Ammon's horn (tissue), 1 donor: Measurements from ENCODE around the gene PDZD7.

ENCODE experiments used
- DNase-seq: peaks from one replicate; pipeline ENCODE4 v3.0.0-alpha.2; 2016; ENCODE audit warnings: low spot score

Gene PDZD7

DNA sequence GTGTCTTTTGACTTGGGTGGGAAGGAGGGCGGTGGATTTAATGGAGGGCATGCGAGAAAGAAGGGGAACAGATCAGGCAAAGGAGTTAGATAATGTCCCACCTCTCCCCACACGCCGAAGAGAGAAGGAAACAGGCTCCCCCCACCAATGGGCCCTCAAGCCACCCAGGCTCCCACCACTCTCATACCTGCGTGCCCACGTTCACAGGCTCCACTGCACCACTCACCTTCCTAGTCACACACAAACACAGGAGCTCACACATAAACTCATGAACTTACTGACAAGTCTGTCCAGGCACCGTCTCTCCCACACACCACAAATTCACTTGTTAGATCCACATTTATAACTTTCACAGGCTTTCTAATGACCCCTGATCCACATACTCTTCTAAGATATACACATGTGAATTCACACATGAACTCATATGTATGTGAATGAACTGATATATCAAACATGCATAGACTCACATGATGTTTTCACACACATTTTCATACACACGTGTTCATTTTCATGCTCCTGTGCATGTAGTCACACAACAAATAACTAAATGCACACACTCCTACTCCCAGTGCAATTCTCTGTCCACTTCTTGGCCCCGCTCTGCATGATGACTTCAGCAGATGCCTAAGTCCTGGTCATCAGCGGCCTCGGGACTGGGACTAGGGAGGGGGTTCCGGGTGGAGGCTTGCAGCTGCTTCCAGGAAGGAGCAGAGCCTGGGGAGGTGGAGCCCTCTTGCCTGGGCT, 29.8 kb downstream of the PDZD7 start:
- peak; percentile 85 for DNase-seq

DNA sequence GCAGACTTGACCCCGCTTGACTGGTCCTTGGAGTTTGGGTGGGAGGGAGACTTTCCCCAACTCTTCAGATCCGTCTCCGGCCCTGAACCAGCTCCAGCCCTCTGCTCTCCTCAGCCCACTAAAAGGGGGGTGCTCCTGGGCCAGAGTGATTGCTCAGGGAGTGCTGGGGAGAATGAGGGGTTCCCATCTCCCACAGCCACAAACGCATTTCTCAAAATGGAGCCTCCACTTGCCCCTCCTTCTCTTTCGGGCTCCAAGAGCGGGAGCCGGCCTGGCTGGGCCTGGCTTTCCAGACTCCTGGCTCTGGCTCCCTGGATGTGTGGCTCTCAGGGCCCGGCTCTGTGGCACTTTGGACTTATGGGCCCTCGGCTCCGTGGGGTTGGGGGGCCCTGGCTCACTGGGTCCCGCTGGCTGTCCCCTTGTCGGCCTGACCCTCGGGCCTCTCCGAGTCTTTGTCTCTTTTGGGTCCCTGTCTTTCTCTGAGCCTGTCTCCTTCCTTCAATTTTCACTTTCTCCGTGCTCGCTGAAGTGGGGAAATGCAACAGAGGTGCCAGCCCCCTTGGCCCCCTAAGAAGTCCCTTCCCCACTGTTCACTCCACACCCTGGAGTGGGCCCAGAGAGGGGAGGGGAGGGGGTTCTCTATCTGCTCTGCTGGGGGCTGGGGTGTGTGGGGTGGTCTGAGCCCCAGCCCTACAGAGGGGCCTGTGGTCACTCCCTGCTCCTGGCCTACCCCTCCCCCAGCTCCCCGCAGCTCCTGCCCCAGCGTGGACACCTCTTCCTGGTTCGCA, 30.6 kb downstream of the PDZD7 start:
- no peak for DNase-seq

DNA sequence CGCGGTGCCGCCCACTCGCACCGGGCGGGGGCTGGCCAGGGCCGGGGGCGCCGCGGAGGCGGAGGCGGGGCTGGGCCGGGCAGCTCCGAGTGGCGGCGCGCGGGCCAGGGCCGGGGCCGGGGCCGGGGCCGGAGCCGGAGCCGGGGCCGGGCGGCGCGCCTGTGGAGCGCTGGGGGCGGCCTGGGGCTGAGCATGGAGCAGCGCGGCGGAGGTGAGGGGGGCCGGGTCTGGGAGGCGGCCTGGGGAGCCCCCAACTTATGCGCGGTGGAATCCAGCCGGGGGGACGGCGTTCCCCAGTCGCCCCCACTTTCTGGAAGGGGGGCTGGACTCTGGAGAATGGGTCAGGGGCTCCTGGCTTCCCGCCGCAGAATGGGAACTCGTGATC, 31.2 kb downstream of the PDZD7 start, which contains the start of gene LZTS2:
LZTS2 (plus strand) TSS at position 67 of the 385 bp plus-strand sequence. CDS start 2,731 bp downstream, outside the sequence.
- no peak for DNase-seq

DNA sequence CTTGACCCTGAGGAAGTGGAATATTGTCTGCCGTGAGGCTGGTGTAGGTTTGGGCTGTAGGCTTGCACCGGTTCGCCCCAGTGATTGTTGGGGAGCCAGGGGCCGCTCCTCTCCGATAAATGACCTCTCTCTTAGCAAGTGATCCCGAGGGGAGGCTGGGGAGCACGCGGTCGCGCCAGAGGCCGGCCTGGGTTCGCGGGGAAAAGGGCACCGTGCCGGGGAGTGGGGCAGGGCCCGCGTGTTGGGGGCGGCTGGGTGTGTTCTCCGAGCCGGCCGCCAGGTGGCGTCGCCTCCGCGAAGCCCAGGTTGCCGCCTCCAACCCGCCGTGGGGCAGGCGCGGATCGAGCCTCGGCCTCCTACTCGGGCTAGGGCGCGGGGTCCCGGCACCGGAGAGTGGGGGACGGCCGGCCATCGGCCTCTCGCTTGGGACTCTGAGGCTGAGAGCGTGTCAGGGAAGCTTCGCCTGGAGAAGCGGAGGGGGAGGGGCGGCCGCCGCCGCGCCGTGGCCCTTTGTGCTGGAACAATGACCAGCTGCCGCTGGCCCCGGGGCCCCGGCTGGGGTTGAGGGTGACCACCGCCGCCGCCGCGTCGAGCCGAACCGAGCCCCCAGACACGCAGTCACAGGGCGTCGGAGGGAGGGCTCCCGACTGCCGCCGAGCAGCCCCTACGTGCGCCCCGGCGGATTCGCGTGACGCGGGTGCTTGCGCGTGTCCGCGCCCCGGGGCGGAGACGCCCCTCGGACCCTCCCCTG, 31.8 kb downstream of the PDZD7 start:
- peak; percentile 84 for DNase-seq

DNA sequence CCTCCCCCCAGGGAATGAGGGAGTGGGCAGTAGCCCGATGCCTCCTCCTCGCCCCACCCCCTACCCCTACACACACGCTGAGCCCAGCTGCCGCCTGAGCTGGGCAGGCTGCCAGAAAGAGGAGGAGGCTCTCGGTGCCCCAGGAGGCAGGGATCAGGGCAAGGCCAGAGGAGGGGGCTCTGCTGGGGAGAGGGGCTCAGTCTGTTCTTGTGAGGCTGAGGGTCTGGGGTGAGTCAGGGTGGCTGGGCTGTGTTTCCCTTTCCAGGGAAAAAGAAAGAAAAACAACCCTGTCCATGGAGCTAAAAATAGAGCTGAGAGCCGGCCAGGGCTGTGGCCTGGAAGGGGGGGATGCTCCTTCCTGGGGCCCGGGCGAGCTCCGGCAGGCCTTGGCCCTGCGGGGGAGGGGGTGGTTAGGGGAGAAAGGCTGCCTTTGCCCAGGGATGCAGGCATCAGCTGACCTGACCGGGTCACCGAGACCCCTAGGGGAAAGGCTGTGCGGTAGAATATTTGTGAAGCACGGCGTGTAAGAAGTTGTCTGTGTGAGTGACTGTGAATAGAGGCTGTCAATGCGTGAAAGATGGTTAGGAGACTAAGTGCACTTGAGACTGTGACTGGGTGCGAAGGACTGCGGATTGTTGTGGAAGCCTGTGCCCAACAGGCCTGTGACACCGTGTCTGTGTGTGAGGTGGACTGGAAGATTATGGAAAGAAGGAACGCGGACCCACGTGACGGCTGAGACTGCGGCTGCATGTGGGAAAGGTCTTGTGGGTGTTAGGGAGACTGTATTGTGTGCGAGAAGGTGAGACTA, 32.5 kb downstream of the PDZD7 start:
- peak; percentile 95 for DNase-seq

DNA sequence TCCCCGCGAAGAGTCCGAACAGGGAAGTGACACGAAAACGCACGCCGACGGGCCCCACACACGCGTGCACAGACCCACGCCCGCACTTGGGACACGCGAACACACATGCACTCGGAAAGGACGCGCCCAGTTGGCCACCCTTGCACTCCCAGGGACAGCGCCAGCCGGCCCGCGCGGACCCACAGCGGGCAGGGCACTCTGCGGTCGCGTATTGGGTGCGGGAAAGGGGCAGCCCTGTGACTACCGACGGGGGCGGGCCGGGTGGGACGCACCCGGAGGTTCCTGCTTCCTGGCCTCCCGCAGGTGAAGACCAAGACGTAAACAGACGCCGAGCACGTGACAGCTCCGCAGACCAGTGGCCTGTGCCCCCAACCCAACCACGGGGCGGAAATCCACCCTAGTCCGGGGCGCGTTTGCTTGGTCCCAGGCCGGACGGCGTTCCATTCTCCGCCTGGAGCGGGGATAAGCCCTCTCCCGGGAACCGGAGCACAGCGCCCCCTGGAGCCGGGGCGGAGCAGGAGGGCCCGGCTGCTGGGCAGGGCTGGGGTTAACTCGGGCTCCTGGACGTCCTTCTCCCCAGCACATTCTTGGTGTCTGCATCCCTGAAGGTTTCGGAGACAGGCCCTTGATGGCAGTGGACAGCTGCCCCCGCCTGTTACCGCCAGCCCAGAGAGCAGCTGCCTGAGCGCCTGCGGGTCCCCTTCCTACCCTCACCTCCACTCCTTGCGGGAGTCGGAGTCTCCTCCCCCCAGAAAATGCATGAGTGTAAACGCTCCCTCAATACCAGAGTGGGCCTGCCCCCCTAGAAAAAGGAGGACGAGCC, 33.4 kb downstream of the PDZD7 start:
- DNase-seq: peak; percentile 64

DNA sequence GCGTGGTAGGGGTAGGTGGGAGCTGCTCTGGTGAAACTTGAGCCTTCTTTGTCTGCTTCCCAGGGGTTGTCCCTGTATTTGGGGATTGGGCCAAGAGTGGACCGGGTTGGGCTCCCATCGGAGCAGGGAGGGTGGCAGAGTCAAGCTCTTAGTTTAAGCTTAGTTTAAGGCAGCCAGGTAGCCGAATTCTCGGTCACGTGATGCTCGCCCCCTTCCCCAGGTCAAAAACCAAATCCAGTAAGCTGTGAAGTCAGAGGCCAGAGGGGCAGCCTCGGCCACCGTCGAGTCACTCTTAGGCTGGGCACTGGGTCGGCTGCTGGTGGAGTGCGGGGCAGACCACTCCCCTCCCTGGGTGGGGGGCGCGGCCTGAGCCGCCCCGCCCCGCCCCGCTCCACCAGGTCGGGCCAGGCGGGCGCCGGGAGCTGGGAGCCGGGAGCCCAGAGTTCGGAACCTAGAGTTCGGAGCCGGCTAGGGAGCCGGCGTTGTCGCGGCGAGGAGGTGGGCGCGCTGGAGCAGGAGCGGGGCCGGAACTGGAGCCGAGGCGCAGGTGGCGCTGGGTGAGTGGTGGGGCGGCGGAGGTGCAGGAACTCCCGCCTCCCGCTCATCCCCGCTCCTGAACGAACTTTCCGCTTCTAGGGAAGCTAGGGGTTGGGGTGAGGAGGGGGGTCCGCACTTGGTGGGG, 34.1 kb downstream of the PDZD7 start:
- no peak for DNase-seq

DNA sequence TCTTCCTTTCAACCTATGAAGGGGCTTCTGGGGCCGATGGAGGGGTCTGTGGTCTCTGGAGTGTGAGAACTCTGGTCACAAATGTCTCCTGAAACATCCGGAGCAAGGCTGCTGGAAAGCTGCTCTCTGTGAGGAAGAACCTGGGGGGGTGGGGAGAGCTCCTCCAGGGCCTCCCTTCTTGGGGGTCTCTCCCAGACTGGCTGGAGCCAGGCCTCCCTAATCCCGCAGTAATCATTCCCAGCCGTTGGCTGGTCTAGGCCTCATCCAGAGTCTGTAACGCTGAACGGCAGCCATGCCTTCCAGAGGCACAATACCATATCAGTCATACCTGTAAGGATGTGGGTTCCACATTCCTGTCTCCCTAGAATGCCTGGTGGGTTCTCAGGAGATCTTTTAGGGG, 35.7 kb downstream of the PDZD7 start:
- no peak for DNase-seq

DNA sequence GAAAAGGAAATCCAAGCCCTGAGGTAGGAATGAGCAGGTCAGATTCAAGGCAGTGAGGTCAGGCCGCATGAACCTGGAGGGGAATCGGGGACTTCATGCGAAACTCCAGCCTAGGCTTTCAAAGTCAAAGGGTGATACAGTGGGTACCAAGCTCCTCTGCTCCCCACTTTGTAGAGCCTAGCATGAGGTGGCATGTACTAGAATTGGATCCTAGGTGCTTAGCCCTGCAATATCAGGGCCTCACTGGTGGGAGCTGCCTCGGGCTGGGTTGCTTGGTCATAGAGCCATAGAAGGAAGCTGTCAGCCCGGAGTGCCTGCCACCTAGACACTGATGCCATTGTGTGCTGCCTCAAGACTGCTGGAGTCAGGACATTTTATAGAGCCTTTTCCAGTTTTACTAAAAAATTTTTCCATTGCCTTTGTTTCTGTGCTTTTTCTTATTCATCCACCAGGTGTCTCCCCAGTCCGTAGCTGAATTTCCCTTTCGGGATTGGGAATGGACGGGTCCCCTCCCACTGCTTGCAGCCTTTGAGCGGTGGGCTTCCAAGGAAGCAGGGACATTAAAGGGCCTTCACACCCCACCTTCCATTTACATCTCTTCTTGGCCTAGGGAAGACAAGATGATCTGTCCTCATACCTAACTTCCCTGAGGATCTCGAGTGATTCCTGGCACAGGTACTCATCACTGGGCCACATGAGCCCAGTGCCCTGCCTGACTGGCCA, 36.8 kb downstream of the PDZD7 start:
- DNase-seq: peak; percentile 74

DNA sequence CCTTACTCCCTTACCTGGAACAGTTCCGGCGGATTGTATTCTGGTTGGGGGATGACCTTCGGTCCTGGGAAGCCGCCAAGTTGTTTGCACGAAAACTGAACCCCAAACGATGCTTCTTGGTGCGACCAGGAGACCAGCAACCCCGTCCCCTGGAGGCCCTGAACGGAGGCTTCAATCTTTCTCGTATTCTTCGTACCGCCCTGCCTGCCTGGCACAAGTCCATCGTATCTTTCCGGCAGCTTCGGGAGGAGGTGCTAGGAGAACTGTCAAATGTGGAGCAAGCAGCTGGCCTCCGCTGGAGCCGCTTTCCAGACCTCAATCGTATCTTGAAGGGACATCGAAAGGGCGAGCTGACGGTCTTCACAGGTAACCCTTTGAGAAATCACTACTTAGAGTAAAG, 41.8 kb downstream of the PDZD7 start:
- no peak for DNase-seq

DNA sequence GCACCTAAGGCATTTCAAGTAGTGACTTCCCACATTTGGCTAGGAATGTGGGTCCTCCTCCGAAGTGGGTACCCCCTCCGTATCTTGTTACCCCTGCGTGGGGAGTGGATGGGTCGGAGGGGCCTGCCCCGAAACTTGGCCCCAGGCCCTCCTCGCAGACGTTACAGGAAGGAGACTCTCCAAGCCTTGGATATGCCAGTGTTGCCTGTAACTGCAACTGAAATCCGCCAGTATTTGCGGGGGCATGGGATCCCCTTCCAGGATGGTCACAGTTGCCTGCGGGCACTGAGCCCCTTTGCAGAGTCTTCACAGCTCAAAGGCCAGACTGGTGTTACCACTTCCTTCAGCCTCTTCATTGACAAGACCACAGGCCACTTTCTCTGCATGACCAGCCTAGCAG, 42.8 kb downstream of the PDZD7 start:
- no peak for DNase-seq

DNA sequence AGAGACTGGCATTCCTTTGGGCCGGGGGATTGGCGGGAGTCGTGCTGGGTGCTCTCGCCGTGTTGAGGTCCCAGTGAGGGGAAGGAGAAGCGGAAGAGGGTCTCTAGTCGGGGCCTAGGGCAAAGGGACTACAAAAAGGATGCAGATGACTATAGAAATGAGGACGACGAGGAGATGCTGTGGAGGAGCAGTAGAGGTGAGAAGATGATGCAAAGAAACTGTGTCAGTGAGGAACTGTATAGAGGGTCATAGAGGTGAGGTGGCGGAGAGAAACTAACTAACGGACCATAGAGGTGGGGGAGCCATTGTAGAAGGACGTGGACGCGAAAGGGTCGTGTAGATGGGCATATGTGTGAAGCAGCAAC, 43.3 kb downstream of the PDZD7 start:
- no peak for DNase-seq

DNA sequence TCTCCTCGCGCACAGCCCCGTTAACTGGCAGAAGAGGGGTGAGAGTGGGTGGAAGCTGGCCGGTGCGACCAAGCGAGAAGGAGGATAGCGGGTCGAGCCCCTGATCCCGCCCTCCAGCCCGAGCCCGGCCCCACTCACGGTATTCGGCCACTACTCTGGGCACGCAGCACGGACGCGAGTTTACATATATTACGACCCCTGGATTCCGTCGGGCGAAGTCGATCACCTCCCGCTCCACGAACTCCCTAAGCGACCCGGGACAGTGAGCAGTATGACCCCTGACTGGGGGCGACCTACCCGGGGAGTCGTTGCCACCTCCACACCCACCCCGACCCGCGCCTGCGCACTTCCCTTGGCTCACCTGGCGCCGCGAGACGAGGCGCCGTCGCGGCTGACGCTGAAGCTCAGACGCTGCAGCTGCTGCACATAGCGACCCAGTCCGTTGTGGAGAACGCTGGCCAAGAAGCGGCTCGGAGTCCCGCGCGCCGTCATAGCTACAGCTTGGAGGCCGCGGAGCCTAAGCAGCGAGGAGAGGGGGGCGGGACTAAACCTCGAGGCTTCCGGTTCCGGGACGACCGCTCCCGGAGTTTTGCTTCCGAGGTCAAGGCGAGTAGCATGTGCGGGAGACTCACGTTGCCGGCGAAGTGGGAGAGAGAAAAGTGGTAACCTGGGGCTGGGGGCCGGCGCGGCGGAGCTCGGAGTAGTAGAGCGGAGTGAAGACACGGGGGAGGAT, 43.8 kb downstream of the PDZD7 start, which contains the start of the genes MRPL43 and TWNK:
MRPL43 (minus strand) TSS at position 546 of the 733 bp plus-strand sequence; CDS start at position 492, 54 bp downstream.
TWNK (plus strand) TSS at position 592 of the 733 bp plus-strand sequence. CDS start 668 bp downstream, outside the sequence.
- peak; percentile 91 for DNase-seq

DNA sequence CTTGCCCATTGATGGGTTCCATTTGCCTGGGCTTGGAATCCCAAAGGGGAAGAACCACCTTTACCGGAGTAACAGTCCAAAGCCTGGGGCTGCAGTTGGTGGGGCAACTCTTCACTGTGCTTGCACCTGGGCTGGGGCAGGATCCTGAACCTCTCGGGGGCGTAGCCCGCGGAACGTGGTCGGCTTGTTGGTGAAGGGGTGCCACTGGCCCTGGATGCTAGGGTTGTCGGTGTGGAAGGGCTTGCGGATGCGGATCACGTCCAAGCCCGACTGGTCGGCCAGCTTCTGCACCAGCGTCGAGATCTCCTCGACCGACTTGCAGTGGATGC, 44.3 kb downstream of the PDZD7 start:
- DNase-seq: no peak

DNA sequence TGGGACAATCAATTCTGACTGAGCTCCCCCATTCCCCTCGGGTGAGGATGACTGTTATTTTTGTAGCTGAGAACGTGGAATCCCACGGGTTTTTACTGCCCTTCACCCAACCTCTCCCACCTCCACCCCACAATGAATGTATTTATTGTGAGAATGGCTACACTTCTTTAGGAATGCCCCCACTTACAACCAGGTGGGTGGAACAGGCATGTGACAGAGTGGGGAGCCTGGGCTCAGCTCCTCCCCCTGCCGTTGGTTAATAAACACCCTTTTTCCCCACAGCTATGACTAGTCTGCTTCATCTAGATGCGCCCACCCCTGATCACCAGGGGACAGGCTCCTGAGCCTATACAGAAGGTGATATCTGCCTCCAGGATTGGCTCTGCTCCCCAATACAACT, 45.6 kb downstream of the PDZD7 start:
- DNase-seq: no peak

DNA sequence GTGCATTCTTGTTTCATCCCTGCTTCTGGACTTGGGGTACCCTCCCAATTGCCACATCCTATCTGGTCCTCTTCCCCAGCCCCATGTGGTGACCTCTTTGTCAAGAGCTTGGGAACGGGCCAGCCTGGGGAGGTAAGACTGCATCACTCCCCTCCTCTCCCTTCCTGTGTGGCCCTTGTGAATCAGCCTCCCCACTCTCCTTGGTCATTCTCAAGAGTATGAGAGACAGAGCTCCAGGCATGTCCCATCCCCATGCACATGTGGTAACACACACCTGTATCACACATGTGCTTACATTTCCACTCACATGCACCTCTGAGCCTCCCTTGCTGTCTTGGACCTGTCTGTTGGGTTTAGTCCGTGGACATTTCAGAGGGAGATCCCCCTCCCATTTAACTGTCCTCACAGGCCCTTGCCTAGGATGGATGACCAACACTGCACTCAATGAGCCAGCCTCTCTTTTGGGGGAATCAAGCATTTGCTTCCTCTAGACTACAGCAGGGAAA, 46.2 kb downstream of the PDZD7 start:
- DNase-seq: no peak

DNA sequence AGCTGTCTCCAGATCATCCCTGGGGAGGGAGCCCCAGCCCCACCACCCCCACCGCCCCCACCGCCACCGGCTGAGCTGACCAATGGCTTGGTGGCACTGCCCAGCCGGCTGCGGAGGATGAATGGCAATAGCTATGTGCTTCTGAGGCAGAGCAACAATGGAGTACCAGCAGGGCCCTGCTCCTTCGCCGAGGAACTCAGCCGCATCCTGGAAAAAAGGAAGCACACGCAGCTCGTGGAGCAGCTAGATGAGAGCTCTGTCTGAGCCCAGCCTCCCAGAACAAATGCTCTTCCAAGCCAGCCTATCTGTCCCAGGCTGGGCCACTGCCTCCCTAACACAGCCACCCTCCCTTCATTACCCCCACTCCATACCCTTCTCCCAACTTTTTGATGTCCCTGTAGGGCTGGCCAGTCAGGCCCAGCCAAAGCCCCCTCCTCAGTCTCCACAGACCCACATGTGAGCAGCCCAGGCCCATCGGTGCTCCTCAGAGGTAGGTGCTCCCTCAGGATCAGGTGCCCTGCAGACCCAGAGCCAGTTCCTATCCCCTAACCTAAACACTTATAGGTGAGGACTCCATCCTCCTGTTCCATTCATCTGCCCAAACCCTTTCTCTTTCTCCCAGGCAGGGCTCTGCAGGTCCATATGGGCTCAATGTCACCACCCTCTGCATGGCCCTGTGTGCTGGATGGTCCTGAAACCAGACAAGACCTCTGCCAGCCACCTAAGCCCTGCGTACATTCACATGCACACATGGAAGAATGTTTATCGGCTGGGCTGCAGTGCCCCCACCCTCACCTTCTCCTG, 46.9 kb downstream of the PDZD7 start:
- no peak for DNase-seq
